HFFc6 (cell line): ENCODE data around the gene PLEKHN1. TPM values are rescaled to one million over a fixed set of nuclear protein-coding genes. Genes with fewer than 3 reads are reported as not detected.

Experiments used
- DNase-seq: peaks from one replicate; pipeline ENCODE4 v3.0.0-alpha.2; 2018
- H3K27ac Mint-ChIP-seq: 2 replicates; pipeline ENCODE4 v1.8.0; 2020; ENCODE audit warnings: mild to moderate bottlenecking, mixed read lengths
- H3K27me3 Mint-ChIP-seq: 2 replicates; pipeline ENCODE4 v1.8.0; 2021; ENCODE audit warnings: mild to moderate bottlenecking, moderate library complexity, mixed read lengths; ENCODE audit not compliant: insufficient read depth
- H3K36me3 Mint-ChIP-seq: 2 replicates; pipeline ENCODE4 v1.8.0; 2021; ENCODE audit warnings: low read depth, mixed read lengths
- H3K4me1 Mint-ChIP-seq: 2 replicates; pipeline ENCODE4 v1.8.0; 2020; ENCODE audit warnings: low read depth, mixed read lengths
- H3K4me3 Mint-ChIP-seq: 2 replicates; pipeline ENCODE4 v1.8.0; 2020; ENCODE audit warnings: mild to moderate bottlenecking, moderate library complexity, mixed read lengths
- H3K9me3 Mint-ChIP-seq: 2 replicates; pipeline ENCODE4 v1.8.0; 2020; ENCODE audit warnings: mild to moderate bottlenecking, mixed read lengths
- CTCF ChIP-seq: fragments of 200-600 bp; sonication (generic); IDR thresholded peaks from 2 replicates; pipeline ENCODE4 v1.5.0; 2021; ENCODE audit warnings: antibody characterized with exemption, mild to moderate bottlenecking
- total RNA-seq, 6 experiments: library from RNA; stranded (reverse); fragmentation: NEBNext Ultra II Directional; extraction: Animal tissue kit (Norgen Biotek cat#: 25700); gene quantifications; 2 replicates in 1 of 6; 3 replicates in 5 of 6; pipeline ENCODE4 v1.2.3, GENCODE V29; 2021

PLEKHN1 gene
- total RNA-seq, 6 experiments from 2014 or later, result 5.2 to 6.9 (median 6.0) TPM

- Mint-ChIP-seq H3K9me3 (no peaks in the 10 kb centered on the region), H3K4me1 (no peaks in the 10 kb centered on the region), H3K36me3 (no peaks in the 10 kb centered on the region; the same call in 1 of the 2 replicates), H3K27ac (no peak overlapping the region), H3K27me3 (no peaks in the 10 kb centered on the region), H3K4me3 (no peak overlapping the region)
- DNase-seq, result no peak
- no peak for TF ChIP-seq CTCF
Measured at GRCh38 chr1:963746-964525, 2.3 kb upstream of the PLEKHN1 start.

- no peak overlapping the region for H3K4me3 Mint-ChIP-seq
- no peak for TF ChIP-seq CTCF
- no peak overlapping the region for H3K27ac Mint-ChIP-seq
- no peaks in the 10 kb centered on the region for H3K9me3 Mint-ChIP-seq
- no peaks in the 10 kb centered on the region for H3K27me3 Mint-ChIP-seq
- H3K36me3 Mint-ChIP-seq, result no peaks in the 10 kb centered on the region; the same call in 1 of the 2 replicates
- no peaks in the 10 kb centered on the region for H3K4me1 Mint-ChIP-seq
- no peak for DNase-seq
Measured at GRCh38 chr1:964691-965525, 1.4 kb upstream of the PLEKHN1 start.

- H3K4me1 Mint-ChIP-seq, result no peaks in the 10 kb centered on the region
- no peaks in the 10 kb centered on the region for H3K27me3 Mint-ChIP-seq
- H3K4me3 Mint-ChIP-seq, result peak overlapping the region; percentile 28; the same call in 1 of the 2 replicates
- no peaks in the 10 kb centered on the region for H3K9me3 Mint-ChIP-seq
- DNase-seq, result no peak
- no peaks in the 10 kb centered on the region; the same call in 1 of the 2 replicates for H3K36me3 Mint-ChIP-seq
- no peak for TF ChIP-seq CTCF
- peak overlapping the region; percentile 40; the same call in 1 of the 2 replicates for H3K27ac Mint-ChIP-seq
Measured at GRCh38 chr1:965526-966134, 652 bp upstream of the PLEKHN1 start.

GRCh38 chr1:966704-967300 lies 520 bp downstream of the PLEKHN1 start:
- no peaks in the 10 kb centered on the region for H3K9me3 Mint-ChIP-seq
- H3K36me3 Mint-ChIP-seq, result no peaks in the 10 kb centered on the region; the same call in 1 of the 2 replicates
- H3K4me1 Mint-ChIP-seq, result no peaks in the 10 kb centered on the region
- H3K27ac Mint-ChIP-seq, result peak overlapping the region; percentile 73
- no peaks in the 10 kb centered on the region for H3K27me3 Mint-ChIP-seq
- no peak for TF ChIP-seq CTCF
- DNase-seq, result peak; percentile 59
- H3K4me3 Mint-ChIP-seq, result peak overlapping the region; percentile 86
